Duodenal mucosa (tissue), 2 donors: ENCODE data around the gene FAM124A.

Experiments used
- H3K27ac ChIP-seq: one replicate; pipeline ENCODE4 v1.7.0; 2013; ENCODE audit warnings: low read depth, low read length
- H3K27me3 ChIP-seq, 2 donors: one replicate each; pipeline ENCODE4 v1.7.0; 2013; ENCODE audit warnings: low read length in 2 of 2, control low read depth in 1 of 2; ENCODE audit not compliant: insufficient read depth in 2 of 2, control insufficient read depth in 1 of 2
- H3K36me3 ChIP-seq, 2 donors: one replicate each; pipeline ENCODE4 v1.7.0; 2013; ENCODE audit warnings: low read length in 2 of 2, control low read depth in 1 of 2; ENCODE audit not compliant: insufficient read depth in 2 of 2, control insufficient read depth in 1 of 2
- H3K4me1 ChIP-seq, 2 donors: one replicate each; pipeline ENCODE4 v1.7.0; 2013; ENCODE audit warnings: low read length in 2 of 2, control low read depth in 1 of 2; ENCODE audit not compliant: insufficient read depth in 2 of 2, control insufficient read depth in 1 of 2
- H3K4me3 ChIP-seq, 2 donors: one replicate each; pipeline ENCODE4 v1.7.0; 2013; ENCODE audit warnings: low read length in 2 of 2, low read depth in 1 of 2
- H3K9ac ChIP-seq, 2 donors: one replicate each; pipeline ENCODE4 v1.7.0; 2013; ENCODE audit warnings: low read length in 2 of 2, low read depth in 1 of 2
- H3K9me3 ChIP-seq, 2 donors: one replicate each; pipeline ENCODE4 v1.7.0; 2013; ENCODE audit warnings: low read length in 2 of 2, control low read depth in 1 of 2; ENCODE audit not compliant: control insufficient read depth in 1 of 2

FAM124A gene

GRCh38 chr13:51328488-51328887 lies 106.3 kb downstream of the FAM124A start:
- no peak overlapping the region for H3K9ac ChIP-seq
- H3K36me3 ChIP-seq, result no peaks in the 10 kb centered on the region
- no peak overlapping the region for H3K27ac ChIP-seq

GRCh38 chr13:51329606-51330005 lies 107.4 kb downstream of the FAM124A start:
- Histone ChIP-seq H3K36me3 (no peaks in the 10 kb centered on the region), H3K9me3 (no peaks in the 10 kb centered on the region), H3K4me1 (no peaks in the 10 kb centered on the region), H3K27ac (no peak overlapping the region), H3K9ac (no peak overlapping the region), H3K27me3 (no peaks in the 10 kb centered on the region), H3K4me3 (no peak overlapping the region)

More at GRCh38 chr13:51328488-51328887, 106.3 kb downstream of the FAM124A start:
- no peaks in the 10 kb centered on the region for H3K27me3 ChIP-seq
- no peaks in the 10 kb centered on the region for H3K4me1 ChIP-seq
- no peaks in the 10 kb centered on the region for H3K9me3 ChIP-seq
- no peak overlapping the region for H3K4me3 ChIP-seq

DNA sequence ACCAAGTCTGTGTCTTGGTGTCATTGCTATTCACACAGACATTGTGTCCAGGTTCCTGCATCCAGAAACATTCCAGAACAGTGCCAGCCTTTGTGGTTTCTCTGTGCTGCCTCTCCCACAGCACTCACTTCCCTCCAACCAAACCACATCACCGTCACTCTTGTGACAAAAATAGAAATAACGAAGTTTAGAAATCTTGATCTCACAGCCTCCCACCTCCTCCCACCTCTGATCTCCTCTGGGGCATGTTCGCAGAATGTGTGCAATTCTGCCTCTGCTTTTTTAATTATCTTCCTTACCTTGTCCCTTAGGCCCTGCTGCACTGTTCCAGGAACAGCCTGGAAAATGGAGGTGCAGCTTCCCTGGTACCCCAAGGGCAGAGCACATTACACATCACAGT lies 108.6 kb downstream of the FAM124A start:
- Histone ChIP-seq H3K9ac (no peak overlapping the region), H3K4me3 (no peak overlapping the region), H3K27me3 (no peaks in the 10 kb centered on the region), H3K9me3 (no peaks in the 10 kb centered on the region), H3K36me3 (no peaks in the 10 kb centered on the region), H3K4me1 (no peaks in the 10 kb centered on the region), H3K27ac (no peak overlapping the region)

- H3K27me3 ChIP-seq, result no peaks in the 10 kb centered on the region
Observed at GRCh38 chr13:51331354-51331861, 109.2 kb downstream of the FAM124A start.

GRCh38 chr13:51332566-51333361 lies 110.6 kb downstream of the FAM124A start:
- Histone ChIP-seq H3K27ac (no peak overlapping the region), H3K4me1 (no peaks in the 10 kb centered on the region), H3K27me3 (no peaks in the 10 kb centered on the region), H3K9ac (no peak overlapping the region), H3K9me3 (no peaks in the 10 kb centered on the region), H3K36me3 (no peaks in the 10 kb centered on the region), H3K4me3 (no peak overlapping the region)

More at GRCh38 chr13:51331354-51331861, 109.2 kb downstream of the FAM124A start:
- no peaks in the 10 kb centered on the region for H3K36me3 ChIP-seq
- H3K4me3 ChIP-seq, result no peak overlapping the region
- no peaks in the 10 kb centered on the region for H3K4me1 ChIP-seq
- H3K9me3 ChIP-seq, result no peaks in the 10 kb centered on the region
- H3K9ac ChIP-seq, result no peak overlapping the region
- H3K27ac ChIP-seq, result no peak overlapping the region

- H3K4me3 ChIP-seq, result no peak overlapping the region
- no peak overlapping the region for H3K27ac ChIP-seq
- no peaks in the 10 kb centered on the region for H3K9me3 ChIP-seq
- no peak overlapping the region for H3K9ac ChIP-seq
- H3K4me1 ChIP-seq, result no peaks in the 10 kb centered on the region
- H3K27me3 ChIP-seq, result no peaks in the 10 kb centered on the region
- H3K36me3 ChIP-seq, result no peaks in the 10 kb centered on the region
Observed at GRCh38 chr13:51333421-51333820, 111.2 kb downstream of the FAM124A start.

DNA sequence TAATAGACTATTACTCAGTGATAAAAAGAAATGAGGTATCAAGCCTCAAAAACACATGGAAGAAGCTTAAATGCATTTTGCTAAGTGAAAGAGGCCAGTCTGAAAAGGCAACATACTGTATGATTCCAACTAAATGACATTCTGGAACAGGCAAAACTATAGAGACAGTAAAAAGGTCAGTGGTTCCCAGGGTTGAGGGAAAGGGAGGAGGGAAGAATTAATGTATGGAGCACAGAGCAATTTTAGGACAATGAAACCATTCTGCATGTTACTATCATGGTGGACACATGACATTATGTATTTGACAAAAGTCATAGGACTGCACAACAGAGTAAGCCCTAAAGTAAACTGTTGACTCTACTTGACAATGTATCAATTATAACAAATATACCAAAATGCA lies 111.6 kb downstream of the FAM124A start:
- no peaks in the 10 kb centered on the region for H3K36me3 ChIP-seq
- H3K4me1 ChIP-seq, result no peaks in the 10 kb centered on the region

More for the DNA sequence above, 111.6 kb downstream of the FAM124A start:
- Histone ChIP-seq H3K27me3 (no peaks in the 10 kb centered on the region), H3K4me3 (no peak overlapping the region), H3K27ac (no peak overlapping the region), H3K9ac (no peak overlapping the region), H3K9me3 (no peaks in the 10 kb centered on the region)
